Activated CD4-positive, alpha-beta T cell treated with anti-CD3 and anti-CD28 coated beads for 4 hours (primary cell): ENCODE data around the gene TPRG1.

Source experiments
- DNase-seq, 2 donors: peaks; one replicate each; pipeline ENCODE4 v3.0.0-alpha.2; 2020

Gene TPRG1

GRCh38 chr3:189167027-189167766, 4.6 kb upstream of the TPRG1 start:
- DNase-seq = no peak

- no peak for DNase-seq
Observed at GRCh38 chr3:189168711-189169110, 3.1 kb upstream of the TPRG1 start.

GRCh38 chr3:189169728-189170127, 2.0 kb upstream of the TPRG1 start:
- DNase-seq = no peak

GRCh38 chr3:189170559-189170958, 1.2 kb upstream of the TPRG1 start:
- no peak for DNase-seq

- DNase-seq = no peak
Observed at GRCh38 chr3:189172668-189173419, 1.1 kb downstream of the TPRG1 start.

GRCh38 chr3:189184566-189184965, 12.8 kb downstream of the TPRG1 start:
- DNase-seq = no peak

- DNase-seq = no peak
Observed at GRCh38 chr3:189186101-189186500, 14.3 kb downstream of the TPRG1 start.

- DNase-seq = no peak
Observed at GRCh38 chr3:189188466-189188865, 16.7 kb downstream of the TPRG1 start.

GRCh38 chr3:189192725-189193124, 21.0 kb downstream of the TPRG1 start:
- no peak for DNase-seq

GRCh38 chr3:189195302-189195701, 23.5 kb downstream of the TPRG1 start:
- DNase-seq = no peak

- no peak for DNase-seq
Observed at GRCh38 chr3:189202106-189202505, 30.3 kb downstream of the TPRG1 start.

- DNase-seq = no peak
Observed at GRCh38 chr3:189202583-189202982, 30.8 kb downstream of the TPRG1 start.

- DNase-seq = no peak
Observed at GRCh38 chr3:189204167-189204866, 32.5 kb downstream of the TPRG1 start.

- no peak for DNase-seq
Observed at GRCh38 chr3:189204937-189205336, 33.2 kb downstream of the TPRG1 start.

GRCh38 chr3:189210251-189210770, 38.5 kb downstream of the TPRG1 start:
- no peak for DNase-seq

- no peak for DNase-seq
Observed at GRCh38 chr3:189212681-189213080, 40.9 kb downstream of the TPRG1 start.

- DNase-seq = no peak
Observed at GRCh38 chr3:189214651-189215050, 42.9 kb downstream of the TPRG1 start.

- no peak for DNase-seq
Observed at GRCh38 chr3:189222927-189223636, 51.3 kb downstream of the TPRG1 start.

- DNase-seq = no peak
Observed at GRCh38 chr3:189225431-189225830, 53.7 kb downstream of the TPRG1 start.

GRCh38 chr3:189227249-189227648, 55.5 kb downstream of the TPRG1 start:
- DNase-seq = no peak

GRCh38 chr3:189229196-189229828, 57.5 kb downstream of the TPRG1 start:
- DNase-seq = no peak

- DNase-seq = no peak
Observed at GRCh38 chr3:189232790-189233189, 61.0 kb downstream of the TPRG1 start.
